SHP77 treated with DMSO at 0.1 percent for 48 hours (cell line): Measurements from ENCODE around the gene SHISAL1.
"Not testable (repeated sequence)": the region's sequence is repeated elsewhere in the genome, so short reads cannot be mapped to it uniquely, and the experiment has no call there.

Source experiments
- DNase-seq: peaks from one replicate; lab custom pipeline; 2025; lab: John Stamatoyannopoulos, UW

Gene SHISAL1

DNA sequence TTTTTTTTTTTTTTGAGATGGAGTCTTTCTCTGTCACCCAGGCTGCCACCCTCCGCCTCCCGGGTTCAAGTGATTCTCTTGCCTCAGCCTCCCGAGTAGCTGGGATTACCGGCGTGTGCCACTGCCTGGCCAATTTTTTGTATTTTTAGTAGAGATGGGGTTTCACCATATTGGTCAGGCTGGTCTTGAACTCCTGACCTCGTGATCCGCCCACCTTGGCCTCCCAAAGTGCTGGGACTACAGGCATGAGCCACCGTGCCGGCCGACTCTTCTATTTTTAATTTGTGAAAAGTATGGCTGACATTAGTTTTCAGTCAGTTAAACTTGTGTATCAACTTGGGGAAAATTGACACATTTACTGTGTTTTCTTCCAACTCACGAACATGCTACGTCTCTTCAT, 78.4 kb downstream of the SHISAL1 start:
- not testable (repeated sequence) for DNase-seq

DNA sequence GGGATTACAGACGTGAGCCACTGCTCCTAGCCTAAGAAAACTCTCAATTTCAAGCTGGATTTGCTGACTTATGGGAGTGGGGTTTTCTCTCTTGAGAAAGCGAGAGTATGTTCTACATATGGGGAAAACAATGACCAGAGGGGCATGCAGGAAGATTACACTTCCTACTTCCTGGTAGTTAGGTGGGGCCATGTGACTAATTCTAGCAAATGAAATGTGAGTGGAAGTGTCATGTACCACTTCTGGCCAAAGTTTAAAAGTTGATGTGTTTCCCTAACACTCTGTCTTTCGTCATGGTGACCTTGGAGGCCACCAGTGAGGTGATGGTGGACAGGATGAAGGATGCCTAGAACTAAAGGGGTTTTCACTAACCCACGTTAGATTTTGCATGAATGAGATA, 81.5 kb downstream of the SHISAL1 start:
- DNase-seq, result no peak

GRCh38 chr22:44229809-44230208, 82.9 kb downstream of the SHISAL1 start:
- no peak for DNase-seq

- DNase-seq, result no peak
Observed at GRCh38 chr22:44229331-44229730, 83.4 kb downstream of the SHISAL1 start.

GRCh38 chr22:44225812-44226211, 86.9 kb downstream of the SHISAL1 start:
- no peak for DNase-seq

GRCh38 chr22:44225091-44225689, 87.6 kb downstream of the SHISAL1 start:
- DNase-seq, result no peak

GRCh38 chr22:44224166-44224565, 88.6 kb downstream of the SHISAL1 start:
- DNase-seq, result no peak

DNA sequence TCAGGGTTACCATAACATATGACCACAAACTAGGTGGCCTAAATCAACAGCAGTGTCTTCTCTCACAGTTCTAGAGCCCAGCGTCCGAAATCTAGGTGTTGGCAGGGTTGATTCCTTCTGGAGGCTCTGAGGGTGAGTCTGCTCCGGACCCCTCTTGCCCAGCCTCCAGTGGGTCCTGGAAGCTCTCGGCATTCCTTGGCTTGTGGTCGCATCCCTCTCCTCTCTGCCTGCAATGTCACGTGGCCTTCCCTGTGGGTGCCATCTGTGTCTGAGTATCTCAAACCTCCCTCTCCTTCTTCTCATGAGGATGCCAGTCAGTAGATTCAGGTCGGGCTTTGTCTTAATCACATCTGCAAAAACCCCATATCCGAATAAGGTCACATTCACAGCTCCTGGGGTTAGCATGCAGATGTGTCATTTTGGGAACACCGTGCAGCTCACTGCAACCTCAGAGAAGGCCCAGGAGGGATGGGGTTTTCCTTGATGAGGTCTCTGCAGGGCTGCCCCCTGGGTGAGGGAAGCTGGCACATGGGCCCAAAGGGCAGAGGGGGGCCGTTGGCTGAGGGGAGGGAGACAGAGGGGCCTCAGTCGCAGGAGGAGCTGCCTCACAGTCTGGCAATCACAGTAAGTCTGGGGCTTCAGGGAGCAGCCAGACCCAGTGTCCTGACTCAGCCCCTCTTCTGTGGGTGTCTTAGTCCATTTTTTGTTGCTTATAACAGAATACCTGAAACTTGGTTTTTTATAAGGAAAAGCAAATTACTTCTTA, 90.9 kb downstream of the SHISAL1 start:
- DNase-seq, result no peak

DNA sequence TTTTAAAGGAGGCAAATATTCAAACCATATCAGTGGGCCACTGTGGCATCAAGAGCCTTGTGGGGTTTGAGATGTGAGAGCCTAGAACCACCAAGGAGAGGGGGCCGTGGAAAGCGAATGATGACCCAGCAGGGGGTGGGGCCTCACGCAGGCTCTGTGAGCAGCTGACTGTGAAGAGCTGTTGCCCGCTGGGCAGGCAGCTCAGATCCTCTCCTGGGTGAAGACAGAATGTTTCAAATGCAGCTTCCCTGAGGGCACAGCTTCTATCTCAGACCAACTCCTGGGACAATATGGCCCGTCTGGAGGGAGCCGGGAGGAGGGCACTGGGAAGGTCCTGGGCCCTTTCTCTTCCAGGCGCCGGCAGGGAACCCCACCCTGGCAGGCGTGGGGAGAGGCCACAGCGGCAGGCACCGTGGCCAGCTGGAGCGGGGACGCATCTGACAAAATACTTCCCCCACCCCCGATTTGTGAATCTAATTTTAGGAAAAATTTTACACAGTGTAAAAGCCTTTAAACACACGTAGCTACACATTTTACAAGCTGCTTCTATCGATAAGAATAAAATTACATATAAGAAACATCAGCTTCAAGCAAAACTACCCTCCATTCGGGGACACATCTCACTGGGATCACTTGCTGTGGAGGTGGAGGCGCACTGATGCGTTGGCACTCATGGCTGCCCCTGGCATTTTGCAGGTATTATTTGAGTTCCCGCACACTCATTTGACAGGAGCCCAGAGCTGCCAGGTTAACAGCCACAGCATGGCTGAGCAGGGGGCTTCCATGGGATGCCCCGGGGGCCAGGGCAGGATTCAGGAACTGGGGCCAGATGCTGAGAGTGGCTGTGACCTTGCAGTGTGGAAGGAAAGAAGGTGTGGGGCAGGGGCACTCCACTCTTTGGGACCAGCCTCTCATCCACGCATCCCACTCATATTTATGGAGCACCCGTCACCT, 91.7 kb downstream of the SHISAL1 start:
- no peak for DNase-seq

DNA sequence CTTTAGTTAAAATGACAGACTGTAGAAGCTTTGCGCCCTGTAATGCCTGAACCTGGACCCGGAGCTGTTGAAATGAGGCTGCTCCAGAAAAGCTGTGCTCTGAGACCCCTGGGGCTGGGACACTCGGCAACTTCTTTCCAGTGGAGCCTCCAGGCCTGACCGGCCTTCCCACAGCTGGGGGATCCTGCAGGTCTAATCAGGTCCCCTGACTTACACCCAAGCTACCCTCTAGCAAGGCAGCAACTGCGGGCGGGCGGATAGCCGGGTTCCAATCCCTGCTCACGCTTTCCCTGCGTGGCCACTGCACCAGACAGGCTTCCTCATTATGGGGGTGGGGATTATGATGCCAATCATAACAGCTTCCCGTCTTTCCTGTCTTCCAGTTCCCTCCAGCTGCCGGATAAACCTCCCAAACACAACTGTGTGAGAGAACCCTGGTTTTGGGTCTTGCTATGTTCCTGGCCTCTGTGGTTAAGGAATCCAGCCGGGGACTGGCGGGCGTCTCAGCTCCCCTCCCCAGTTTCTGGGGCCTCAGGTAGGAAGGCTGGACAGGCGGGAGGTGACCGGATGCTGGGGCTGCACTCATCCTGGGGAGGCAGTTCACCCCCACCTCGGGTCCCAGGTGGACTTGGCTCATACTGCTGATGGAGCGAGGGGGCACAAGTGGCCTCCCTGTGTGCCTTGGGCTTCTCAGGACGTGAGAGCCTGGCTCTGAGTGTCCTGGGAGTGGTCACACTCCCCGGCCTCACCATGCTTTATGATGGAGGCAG, 93.5 kb downstream of the SHISAL1 start:
- DNase-seq, result no peak

GRCh38 chr22:44218071-44218470, 94.7 kb downstream of the SHISAL1 start:
- no peak for DNase-seq

- DNase-seq, result no peak
Observed at GRCh38 chr22:44217346-44217745, 95.4 kb downstream of the SHISAL1 start.

- no peak for DNase-seq
Observed at GRCh38 chr22:44215287-44215686, 97.5 kb downstream of the SHISAL1 start.

- DNase-seq, result no peak
Observed at GRCh38 chr22:44214764-44215163, 98.0 kb downstream of the SHISAL1 start.

DNA sequence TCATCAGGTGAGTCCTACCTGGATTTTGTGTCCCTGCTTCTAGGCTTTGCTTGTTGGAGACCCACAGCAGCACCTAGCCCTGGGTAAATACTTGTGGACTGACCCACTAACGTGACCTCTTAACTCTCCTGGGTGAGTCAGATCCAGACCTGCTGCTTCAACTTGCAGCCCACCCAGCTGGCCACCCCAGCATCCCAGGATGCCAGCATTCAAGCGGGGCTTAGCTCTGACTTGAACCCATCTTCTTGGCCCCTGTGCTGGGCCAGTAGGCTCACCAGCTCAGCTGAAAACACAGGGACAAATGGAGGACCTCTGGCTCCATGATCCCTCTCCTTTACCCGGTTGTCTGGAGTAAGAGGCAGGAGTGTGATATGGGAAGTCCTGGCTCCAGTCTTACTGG, 98.6 kb downstream of the SHISAL1 start:
- DNase-seq, result no peak

DNA sequence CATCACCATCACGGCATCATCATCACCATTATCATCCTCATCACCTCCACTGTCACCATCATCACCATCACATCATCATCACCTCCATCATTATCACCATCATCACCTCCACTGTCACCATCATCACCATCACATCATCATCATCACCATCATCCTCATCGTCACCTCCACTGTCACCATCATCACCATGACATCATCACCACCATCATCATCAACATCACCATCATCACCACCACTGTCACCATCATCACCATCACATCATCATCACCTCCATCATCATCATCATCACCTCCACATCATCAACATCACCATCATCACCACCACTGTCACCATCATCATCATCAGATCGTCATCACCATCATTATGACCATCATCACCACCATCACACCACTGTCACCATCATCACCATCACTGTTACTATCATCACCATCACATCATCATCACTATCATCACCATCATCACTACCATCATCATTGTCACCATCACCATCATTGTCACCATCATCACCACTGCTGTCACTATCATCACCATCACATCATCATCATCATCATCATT, 99.2 kb downstream of the SHISAL1 start:
- no peak for DNase-seq

DNA sequence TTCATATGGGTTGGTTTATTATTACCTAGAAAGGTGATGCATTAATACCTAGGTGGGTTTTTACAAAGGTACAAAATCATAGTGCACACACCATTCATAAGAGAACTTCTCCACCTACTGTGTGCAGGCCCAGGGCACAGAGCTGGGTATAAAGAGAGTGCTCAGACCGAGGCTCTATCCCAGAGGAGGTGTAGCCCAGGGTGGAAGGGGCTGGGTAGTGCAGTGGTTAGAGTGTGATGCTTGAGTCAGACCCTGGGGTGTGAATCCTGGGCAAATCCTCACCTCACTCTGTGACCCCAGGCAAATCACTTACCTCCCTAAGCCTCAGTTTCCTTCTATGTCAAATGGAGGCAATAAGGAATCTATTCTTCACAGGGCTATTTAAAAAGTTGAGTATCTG, 99.8 kb downstream of the SHISAL1 start:
- DNase-seq, result no peak

DNA sequence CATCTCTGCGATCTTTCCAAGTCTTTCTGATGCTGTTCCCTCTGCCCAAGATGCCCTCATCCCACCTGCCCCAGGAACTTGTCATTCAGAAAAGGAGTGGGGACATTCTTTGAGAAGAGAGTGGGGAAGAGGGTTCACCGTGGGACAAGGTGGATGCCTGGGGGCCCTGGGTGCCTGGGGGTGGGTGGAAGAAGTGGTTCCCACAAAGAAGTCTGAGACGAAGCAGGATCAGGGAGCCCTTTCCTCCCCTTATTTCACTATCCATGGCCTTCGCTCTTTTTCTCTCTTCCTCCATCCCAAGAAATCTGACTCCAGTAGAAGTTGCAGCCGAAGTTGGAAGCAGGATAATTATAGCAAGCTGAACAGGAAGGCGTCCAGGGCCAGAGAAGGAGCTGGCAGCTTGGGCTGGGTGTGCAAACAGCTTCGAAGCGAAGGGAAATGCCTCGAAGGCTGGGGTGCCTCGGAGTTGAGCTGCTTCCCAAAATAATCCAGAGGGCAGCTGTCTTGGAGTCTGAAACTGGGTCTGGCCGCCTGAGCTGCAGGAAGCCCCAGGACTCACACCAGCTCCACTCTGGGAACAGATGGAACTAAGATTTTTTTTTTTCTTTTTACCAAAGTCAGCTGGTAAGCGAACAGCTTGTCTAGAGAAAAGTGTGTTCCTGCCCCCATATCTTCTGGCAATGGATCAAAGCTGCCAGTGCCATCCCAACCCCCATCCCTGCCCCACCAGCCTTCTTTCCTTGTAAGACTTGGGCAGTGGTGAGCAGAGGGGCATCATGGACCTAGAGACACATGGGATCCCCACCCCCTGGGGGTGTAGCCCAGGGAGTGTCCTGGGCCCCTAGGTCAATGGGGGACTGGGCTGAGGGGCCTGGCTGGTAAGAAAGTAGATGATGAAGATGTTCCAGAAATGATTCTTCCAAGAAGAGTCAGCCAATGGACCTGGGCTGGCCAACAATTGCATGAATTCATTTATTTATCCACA, 100.5 kb downstream of the SHISAL1 start:
- DNase-seq, result no peak

- DNase-seq, result no peak
Observed at GRCh38 chr22:44211256-44211945, 101.3 kb downstream of the SHISAL1 start.

GRCh38 chr22:44210722-44211121, 102.0 kb downstream of the SHISAL1 start:
- no peak for DNase-seq
